Mesothelial cell of epicardium (in vitro differentiated cells): ENCODE measurements around the gene ZMYND19. TPM values are rescaled to one million over a fixed set of nuclear protein-coding genes. Genes with fewer than 3 reads are reported as not detected.
"Not testable (repeated sequence)": the region's sequence is repeated elsewhere in the genome, so short reads cannot be mapped to it uniquely, and the experiment has no call there.

Experiments used
- DNase-seq, 2 experiments: peaks; one replicate each; pipeline ENCODE4 v3.0.0; 2021; ENCODE audit warnings: low spot score in 2 of 2; ENCODE audit not compliant: unreplicated experiment in 2 of 2
- H3K27ac Mint-ChIP-seq: 2 replicates; pipeline ENCODE4 v1.8.0; 2021; ENCODE audit warnings: mixed read lengths
- H3K27me3 Mint-ChIP-seq: 2 replicates; pipeline ENCODE4 v1.8.0; 2021; ENCODE audit warnings: low read depth, mixed read lengths
- H3K36me3 Mint-ChIP-seq: 2 replicates; pipeline ENCODE4 v1.8.0; 2021; ENCODE audit warnings: mixed read lengths
- H3K4me1 Mint-ChIP-seq: 2 replicates; pipeline ENCODE4 v1.8.0; 2021; ENCODE audit warnings: mixed read lengths
- H3K4me3 Mint-ChIP-seq: 2 replicates; pipeline ENCODE4 v1.8.0; 2021; ENCODE audit warnings: mild to moderate bottlenecking, moderate library complexity, mixed read lengths
- H3K9me3 Mint-ChIP-seq: 2 replicates; pipeline ENCODE4 v1.8.0; 2021; ENCODE audit warnings: mixed read lengths
- CTCF ChIP-seq: fragments of 200-600 bp; sonication (generic); IDR thresholded peaks from one replicate; pipeline ENCODE4 v1.5.0; 2021; ENCODE audit warnings: antibody characterized with exemption; ENCODE audit not compliant: unreplicated experiment
- total RNA-seq: library from RNA; stranded (reverse); gene quantifications from 3 replicates; pipeline ENCODE4 v1.2.1, GENCODE V29; 2021

ZMYND19 gene
- total RNA-seq, 1 donor from 2014 or later, result 33.2 TPM

GRCh38 chr9:137631345-137632229, 41.3 kb upstream of the ZMYND19 start:
- TF ChIP-seq CTCF, result no peak
- no peak overlapping the region for H3K27ac Mint-ChIP-seq
- DNase-seq, result no peak

DNA sequence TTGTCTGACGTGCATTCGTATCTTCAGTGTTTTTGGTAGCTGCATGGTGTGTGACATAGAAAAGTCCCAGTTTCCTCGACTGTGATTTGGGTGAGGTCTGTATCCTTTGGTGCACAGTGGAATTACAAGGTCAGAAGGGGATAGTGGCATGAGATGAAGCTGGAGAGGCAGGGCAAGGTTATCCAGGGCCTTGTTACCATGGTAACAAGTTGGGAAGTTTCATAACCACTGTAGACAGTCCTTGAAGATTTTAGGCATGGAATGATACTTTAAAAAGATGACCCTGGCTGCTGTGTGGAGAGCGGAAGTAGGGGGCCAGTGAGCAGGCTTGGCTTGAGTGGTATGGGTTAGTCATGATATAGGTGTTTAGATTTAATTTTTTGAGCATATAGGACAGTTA, 40.4 kb upstream of the ZMYND19 start:
- no peaks in the 10 kb centered on the region for H3K27me3 Mint-ChIP-seq

More at GRCh38 chr9:137631345-137632229, 41.3 kb upstream of the ZMYND19 start:
- Mint-ChIP-seq H3K4me3 (no peak overlapping the region), H3K27me3 (no peaks in the 10 kb centered on the region), H3K4me1 (peaks cover 13% of the 10 kb centered on the region), H3K36me3 (no peaks in the 10 kb centered on the region), H3K9me3 (no peaks in the 10 kb centered on the region)

DNA sequence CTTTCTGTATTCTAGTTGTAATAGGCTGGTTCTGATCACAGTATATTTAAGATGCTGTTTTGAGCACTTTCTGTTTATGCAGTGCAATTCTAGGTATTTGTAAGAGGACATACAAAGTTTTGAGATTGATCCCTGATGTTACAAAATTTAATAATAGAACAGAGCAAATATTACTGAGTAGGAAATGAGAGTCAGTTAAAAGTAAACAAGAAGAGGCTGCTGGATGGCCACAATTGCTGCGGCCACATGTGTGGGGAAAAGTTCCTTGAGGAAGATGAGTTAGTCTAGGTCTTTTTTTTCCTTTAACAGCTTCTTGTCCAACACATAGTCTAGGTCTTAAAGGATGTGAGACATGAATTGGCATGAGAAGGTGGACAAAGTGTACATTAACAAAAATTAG, 39.8 kb upstream of the ZMYND19 start:
- no peaks in the 10 kb centered on the region for H3K9me3 Mint-ChIP-seq
- H3K27me3 Mint-ChIP-seq, result no peaks in the 10 kb centered on the region
- TF ChIP-seq CTCF, result no peak
- no peak overlapping the region for H3K4me3 Mint-ChIP-seq
- peaks cover 13% of the 10 kb centered on the region for H3K4me1 Mint-ChIP-seq
- peaks cover 4% of the 10 kb centered on the region for H3K36me3 Mint-ChIP-seq
- no peak for DNase-seq
- H3K27ac Mint-ChIP-seq, result peak overlapping the region; percentile 31

More for the DNA sequence above, 40.4 kb upstream of the ZMYND19 start:
- H3K9me3 Mint-ChIP-seq, result no peaks in the 10 kb centered on the region
- no peak for TF ChIP-seq CTCF
- no peak for DNase-seq
- H3K27ac Mint-ChIP-seq, result no peak overlapping the region
- H3K36me3 Mint-ChIP-seq, result peaks cover 2% of the 10 kb centered on the region
- peaks cover 13% of the 10 kb centered on the region for H3K4me1 Mint-ChIP-seq
- no peak overlapping the region for H3K4me3 Mint-ChIP-seq

GRCh38 chr9:137627406-137627805, 37.1 kb upstream of the ZMYND19 start:
- DNase-seq, H3K4me3 Mint-ChIP-seq, H3K27me3 Mint-ChIP-seq, H3K27ac Mint-ChIP-seq, H3K9me3 Mint-ChIP-seq, H3K36me3 Mint-ChIP-seq: not testable (repeated sequence)
- peaks cover 13% of the 10 kb centered on the region for H3K4me1 Mint-ChIP-seq

GRCh38 chr9:137626464-137626863, 36.2 kb upstream of the ZMYND19 start:
- Mint-ChIP-seq H3K4me1 (peaks cover 18% of the 10 kb centered on the region), H3K36me3 (peaks cover 7% of the 10 kb centered on the region), H3K27me3 (no peaks in the 10 kb centered on the region), H3K27ac (no peak overlapping the region), H3K9me3 (no peaks in the 10 kb centered on the region), H3K4me3 (no peak overlapping the region)
- TF ChIP-seq CTCF, result no peak
- DNase-seq, result no peak

- not testable (repeated sequence) for H3K27me3 Mint-ChIP-seq, DNase-seq, H3K36me3 Mint-ChIP-seq, H3K4me3 Mint-ChIP-seq, H3K9me3 Mint-ChIP-seq
- peaks cover 34% of the 10 kb centered on the region for H3K4me1 Mint-ChIP-seq
- peak overlapping the region; percentile 21 for H3K27ac Mint-ChIP-seq
Observed at GRCh38 chr9:137622211-137622610, 31.9 kb upstream of the ZMYND19 start.
